GM12878 (cell line): Measurements from ENCODE around the gene EXOC4.

Experiments used
- MLLT1 ChIP-seq: fragments of 450-650 bp; IDR thresholded peaks from 2 replicates; pipeline ENCODE4 v1.6.1; 2016; ENCODE audit warnings: mild to moderate bottlenecking
- POLR2AphosphoS2 ChIP-seq: IDR thresholded peaks from 2 replicates; pipeline ENCODE4 v1.6.1; 2011; ENCODE audit warnings: low read depth, mild to moderate bottlenecking, low read length, improper control_type of control experiment, moderate library complexity
- SREBF2 ChIP-seq: IDR thresholded peaks from 2 replicates; pipeline ENCODE4 v1.6.1; 2012; ENCODE audit warnings: mild to moderate bottlenecking, low read length
- USF2 ChIP-seq: IDR thresholded peaks from 2 replicates; pipeline ENCODE4 v1.6.1; 2011; ENCODE audit warnings: low read depth, low read length, improper control_type of control experiment, borderline replicate concordance
- TF ChIP-seq, protein P1 (sequence below): IDR thresholded peaks from 2 replicates; pipeline ENCODE4 v1.6.1; 2012; ENCODE audit warnings: mild to moderate bottlenecking, low read depth, low read length

- TF ChIP-seq, protein P1, sequence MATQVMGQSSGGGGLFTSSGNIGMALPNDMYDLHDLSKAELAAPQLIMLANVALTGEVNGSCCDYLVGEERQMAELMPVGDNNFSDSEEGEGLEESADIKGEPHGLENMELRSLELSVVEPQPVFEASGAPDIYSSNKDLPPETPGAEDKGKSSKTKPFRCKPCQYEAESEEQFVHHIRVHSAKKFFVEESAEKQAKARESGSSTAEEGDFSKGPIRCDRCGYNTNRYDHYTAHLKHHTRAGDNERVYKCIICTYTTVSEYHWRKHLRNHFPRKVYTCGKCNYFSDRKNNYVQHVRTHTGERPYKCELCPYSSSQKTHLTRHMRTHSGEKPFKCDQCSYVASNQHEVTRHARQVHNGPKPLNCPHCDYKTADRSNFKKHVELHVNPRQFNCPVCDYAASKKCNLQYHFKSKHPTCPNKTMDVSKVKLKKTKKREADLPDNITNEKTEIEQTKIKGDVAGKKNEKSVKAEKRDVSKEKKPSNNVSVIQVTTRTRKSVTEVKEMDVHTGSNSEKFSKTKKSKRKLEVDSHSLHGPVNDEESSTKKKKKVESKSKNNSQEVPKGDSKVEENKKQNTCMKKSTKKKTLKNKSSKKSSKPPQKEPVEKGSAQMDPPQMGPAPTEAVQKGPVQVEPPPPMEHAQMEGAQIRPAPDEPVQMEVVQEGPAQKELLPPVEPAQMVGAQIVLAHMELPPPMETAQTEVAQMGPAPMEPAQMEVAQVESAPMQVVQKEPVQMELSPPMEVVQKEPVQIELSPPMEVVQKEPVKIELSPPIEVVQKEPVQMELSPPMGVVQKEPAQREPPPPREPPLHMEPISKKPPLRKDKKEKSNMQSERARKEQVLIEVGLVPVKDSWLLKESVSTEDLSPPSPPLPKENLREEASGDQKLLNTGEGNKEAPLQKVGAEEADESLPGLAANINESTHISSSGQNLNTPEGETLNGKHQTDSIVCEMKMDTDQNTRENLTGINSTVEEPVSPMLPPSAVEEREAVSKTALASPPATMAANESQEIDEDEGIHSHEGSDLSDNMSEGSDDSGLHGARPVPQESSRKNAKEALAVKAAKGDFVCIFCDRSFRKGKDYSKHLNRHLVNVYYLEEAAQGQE: no peak
- TF ChIP-seq MLLT1: no peak
- no peak for TF ChIP-seq SREBF2
- TF ChIP-seq POLR2AphosphoS2: no peak
- TF ChIP-seq USF2: no peak
These were observed 176.5 kb downstream of the EXOC4 start for GRCh38 chr7:133429371-133429770.
